Neuron (in vitro differentiated cells): ENCODE data around the gene FAM120B.
"Not testable (repeated sequence)": the region's sequence is repeated elsewhere in the genome, so short reads cannot be mapped to it uniquely, and the experiment has no call there.

Experiments
- H2AFZ ChIP-seq: one replicate; pipeline ENCODE4 v1.6.1; 2013; ENCODE audit warnings: low read depth, mild to moderate bottlenecking, inconsistent platforms, low read length, moderate library complexity
- H3K27me3 ChIP-seq: one replicate; pipeline ENCODE4 v1.6.1; 2013; ENCODE audit warnings: low read length; ENCODE audit not compliant: insufficient read depth
- H3K36me3 ChIP-seq: one replicate; pipeline ENCODE4 v1.6.1; 2013; ENCODE audit warnings: low read length; ENCODE audit not compliant: insufficient read depth
- H3K4me1 ChIP-seq: one replicate; pipeline ENCODE4 v1.6.1; 2013; ENCODE audit warnings: low read length; ENCODE audit not compliant: insufficient read depth
- H3K4me3 ChIP-seq: 2 replicates; pipeline ENCODE4 v1.5.1; 2013; ENCODE audit warnings: mild to moderate bottlenecking, low read length, moderate library complexity
- H3K9me3 ChIP-seq: one replicate; pipeline ENCODE4 v1.6.1; 2013; ENCODE audit warnings: low read length

Gene FAM120B

DNA sequence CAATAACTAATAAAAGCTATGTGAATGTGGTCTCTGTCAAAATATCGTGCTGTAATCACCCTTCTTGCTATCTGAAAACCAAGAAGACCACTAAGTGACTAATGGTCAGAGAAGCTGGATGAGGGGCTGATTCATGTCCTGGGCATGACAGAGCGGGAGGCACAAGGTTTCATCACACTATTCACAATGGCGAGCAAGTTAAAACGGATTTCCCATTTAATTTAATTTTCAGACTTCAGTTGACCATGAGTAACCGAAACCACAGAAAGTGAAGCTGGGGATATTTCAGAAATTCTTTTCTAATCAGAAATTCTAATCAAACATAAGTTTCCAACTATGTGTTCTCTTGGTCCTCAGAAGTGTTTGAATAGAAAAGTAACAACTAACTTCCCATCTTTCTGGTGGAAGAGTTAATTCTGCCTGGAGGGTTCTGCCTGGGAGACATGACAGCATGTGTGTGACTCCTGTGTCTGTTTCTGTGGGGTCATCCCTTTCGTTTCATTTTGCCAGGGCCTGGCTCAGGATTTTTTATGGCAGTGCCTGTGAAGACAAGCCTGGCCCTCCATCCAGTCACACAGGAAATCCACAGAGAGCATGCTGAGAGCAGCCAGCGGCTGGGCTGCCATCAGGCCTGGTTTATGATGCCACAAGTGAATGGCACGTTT is 98.9 kb downstream of the FAM120B start:
- Histone ChIP-seq H3K27me3 (no peaks in the 10 kb centered on the region), H2AFZ (no peak overlapping the region), H3K4me1 (peaks cover 30% of the 10 kb centered on the region), H3K36me3 (peaks cover 46% of the 10 kb centered on the region), H3K4me3 (no peak overlapping the region), H3K9me3 (peaks cover 4% of the 10 kb centered on the region)

DNA sequence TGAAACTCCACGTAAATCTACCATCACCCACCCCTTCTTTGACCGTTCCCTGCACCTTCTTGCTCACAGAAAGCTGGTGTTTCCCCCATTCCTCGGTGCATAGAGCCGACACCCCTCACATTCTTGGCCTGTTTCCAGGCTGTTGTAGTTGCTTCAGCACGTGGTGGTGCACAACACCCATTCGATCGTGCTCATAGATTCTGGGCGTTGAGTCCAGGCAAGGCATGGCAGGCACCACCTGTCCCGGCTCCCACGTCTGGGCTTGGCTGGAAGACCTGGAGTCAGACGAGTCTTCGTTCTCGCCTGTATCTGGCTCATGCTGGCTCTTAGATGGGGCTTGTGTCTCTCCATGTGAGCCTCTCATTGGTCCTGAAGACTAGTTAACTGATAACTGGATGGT is 100.6 kb downstream of the FAM120B start:
- Histone ChIP-seq H3K36me3 (peaks cover 35% of the 10 kb centered on the region), H3K27me3 (no peaks in the 10 kb centered on the region), H3K9me3 (peaks cover 4% of the 10 kb centered on the region), H3K4me1 (peaks cover 25% of the 10 kb centered on the region), H2AFZ (no peak overlapping the region), H3K4me3 (no peak overlapping the region)

DNA sequence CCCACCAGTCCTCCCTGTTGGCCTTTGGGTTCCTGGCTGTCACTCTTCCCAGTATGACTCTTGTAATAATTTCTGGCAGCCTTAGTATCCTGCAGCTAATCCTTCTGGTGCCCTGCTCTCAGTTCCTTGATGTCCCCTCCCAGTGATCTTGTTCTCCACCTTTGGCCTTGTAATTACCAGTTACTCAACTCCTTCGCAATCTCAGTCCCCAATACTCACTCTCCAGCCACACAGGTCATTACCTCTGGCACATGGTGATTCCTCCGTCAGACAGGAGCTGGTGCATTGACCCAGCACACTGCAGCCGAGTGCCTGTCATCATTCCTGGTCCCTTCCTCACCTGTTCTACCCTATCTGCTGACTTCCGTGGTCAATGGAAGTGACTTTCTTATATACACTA is 101.4 kb downstream of the FAM120B start:
- H3K4me3 ChIP-seq, result no peak overlapping the region
- H3K36me3 ChIP-seq, result peaks cover 35% of the 10 kb centered on the region
- peaks cover 4% of the 10 kb centered on the region for H3K9me3 ChIP-seq
- H3K4me1 ChIP-seq, result peaks cover 17% of the 10 kb centered on the region
- H3K27me3 ChIP-seq, result no peaks in the 10 kb centered on the region
- no peak overlapping the region for H2AFZ ChIP-seq

DNA sequence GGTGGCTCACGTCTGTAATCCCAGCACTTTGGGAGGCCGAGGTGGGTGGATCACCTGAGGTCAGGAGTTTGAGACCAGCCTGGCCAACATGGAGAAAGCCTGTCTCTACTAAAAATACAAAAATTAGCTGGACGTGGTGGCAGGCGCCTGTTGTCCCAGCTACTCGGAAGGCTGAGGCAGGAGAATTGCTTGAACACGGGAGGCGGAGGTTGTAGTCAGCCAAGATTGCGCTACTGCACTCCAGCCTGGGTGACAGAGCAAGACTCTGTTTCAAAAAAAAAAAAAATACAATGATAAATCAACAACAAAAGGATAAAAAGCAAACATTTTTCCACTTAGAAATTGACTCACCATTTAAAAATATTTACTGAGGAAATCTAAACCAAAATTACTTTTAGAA is 103.2 kb downstream of the FAM120B start:
- H3K27me3 ChIP-seq, H3K9me3 ChIP-seq, H2AFZ ChIP-seq, H3K4me3 ChIP-seq, H3K4me1 ChIP-seq: not testable (repeated sequence)
- peaks cover 30% of the 10 kb centered on the region for H3K36me3 ChIP-seq

DNA sequence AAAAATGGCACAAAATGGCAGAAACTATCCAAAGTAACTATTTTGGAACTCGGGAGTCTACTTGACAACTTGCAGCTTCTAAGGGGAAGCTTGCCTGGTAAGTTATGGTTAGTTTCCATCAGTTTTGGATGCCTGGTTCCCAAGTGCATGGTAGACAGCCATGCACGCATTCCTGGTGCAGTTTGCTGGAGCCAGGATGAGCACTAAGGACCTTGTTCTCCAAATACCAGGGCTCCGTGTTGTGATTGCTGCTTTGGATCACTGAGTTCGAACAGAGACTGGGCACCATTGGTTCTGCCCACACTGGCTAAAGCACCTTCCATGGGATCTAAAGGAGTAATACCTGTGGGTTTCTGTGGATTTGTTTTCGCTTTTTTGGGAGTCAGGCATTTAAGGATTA is 103.7 kb downstream of the FAM120B start:
- no peaks in the 10 kb centered on the region for H3K27me3 ChIP-seq
- peaks cover 6% of the 10 kb centered on the region for H3K9me3 ChIP-seq
- H2AFZ ChIP-seq, result no peak overlapping the region
- peaks cover 25% of the 10 kb centered on the region for H3K36me3 ChIP-seq
- no peaks in the 10 kb centered on the region for H3K4me1 ChIP-seq
- H3K4me3 ChIP-seq, result no peak overlapping the region

DNA sequence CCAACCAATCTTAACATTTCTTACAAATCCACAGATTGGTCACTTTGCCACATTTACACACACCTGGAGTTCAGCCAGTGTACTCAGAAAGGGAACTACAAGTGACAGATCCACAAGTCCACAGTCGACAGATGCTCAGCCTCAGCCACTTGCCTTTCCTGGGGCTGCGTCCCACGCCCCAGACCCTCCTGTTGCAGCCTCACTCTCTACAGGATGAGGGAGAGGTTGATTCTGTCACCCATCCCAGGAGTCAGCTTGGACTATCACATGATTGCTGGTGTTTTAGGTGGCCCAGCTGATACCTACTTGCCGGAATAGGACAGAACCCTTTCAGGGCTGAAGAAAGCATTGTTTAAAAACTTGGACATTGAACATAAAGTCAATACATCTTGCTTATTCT is 108.8 kb downstream of the FAM120B start:
- no peak overlapping the region for H3K4me3 ChIP-seq
- no peaks in the 10 kb centered on the region for H3K27me3 ChIP-seq
- H3K4me1 ChIP-seq, result peaks cover 7% of the 10 kb centered on the region
- H3K9me3 ChIP-seq, result peaks cover 4% of the 10 kb centered on the region
- no peaks in the 10 kb centered on the region for H3K36me3 ChIP-seq
- H2AFZ ChIP-seq, result no peak overlapping the region

DNA sequence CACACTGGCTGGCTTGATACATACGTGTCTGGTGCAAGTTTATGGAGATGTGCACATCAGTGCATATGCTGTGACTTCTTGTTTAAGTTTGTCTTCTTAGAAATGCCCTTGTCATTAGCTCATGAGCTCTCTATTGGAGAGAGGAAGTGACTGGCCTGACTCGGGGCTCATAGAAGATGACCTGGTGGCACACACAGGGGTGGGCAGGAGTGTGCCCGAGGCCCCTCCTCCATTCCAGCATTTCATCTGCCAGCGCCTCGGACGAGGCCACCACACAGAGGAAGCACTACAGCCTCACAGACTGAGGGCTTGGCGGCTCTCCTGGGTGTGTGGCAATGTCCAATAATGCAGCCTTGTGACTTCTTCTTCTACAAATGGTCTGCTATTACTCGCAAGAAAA is 109.7 kb downstream of the FAM120B start:
- Histone ChIP-seq H3K36me3 (no peaks in the 10 kb centered on the region), H3K9me3 (peaks cover 4% of the 10 kb centered on the region), H2AFZ (no peak overlapping the region), H3K4me1 (peaks cover 7% of the 10 kb centered on the region), H3K27me3 (no peaks in the 10 kb centered on the region), H3K4me3 (no peak overlapping the region)

DNA sequence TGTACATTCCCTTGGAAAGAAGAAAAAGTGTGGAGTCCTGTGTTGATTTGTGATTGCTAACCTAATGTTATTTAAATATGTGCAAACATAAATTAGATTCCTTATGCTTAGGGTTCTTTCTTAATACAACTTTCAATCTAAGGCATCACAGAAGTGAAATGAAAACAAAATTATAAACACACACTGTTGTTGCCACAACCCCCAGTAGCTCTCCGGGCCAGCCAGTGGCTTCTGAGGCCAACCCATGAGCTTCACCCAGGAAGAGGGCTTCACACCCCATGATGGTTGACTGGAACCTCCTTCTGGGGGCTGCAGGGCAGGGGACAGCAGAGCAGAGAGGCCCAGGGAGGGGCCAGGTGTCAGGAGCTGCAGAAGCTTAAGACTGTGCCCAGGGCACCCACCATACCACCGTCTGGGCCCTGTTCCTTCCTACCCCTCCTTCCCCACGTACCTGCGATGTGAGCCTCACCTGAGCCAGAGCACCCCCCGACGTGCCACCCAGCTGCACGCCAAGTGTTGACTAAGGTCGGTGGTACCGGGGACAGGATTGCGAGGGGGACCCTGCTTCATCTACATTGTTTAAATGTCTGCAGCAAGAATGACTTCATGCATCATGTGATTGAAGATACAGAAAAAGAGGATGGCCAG is 110.5 kb downstream of the FAM120B start:
- Histone ChIP-seq H3K27me3 (no peaks in the 10 kb centered on the region), H2AFZ (no peak overlapping the region), H3K4me3 (no peak overlapping the region), H3K36me3 (no peaks in the 10 kb centered on the region), H3K4me1 (peaks cover 7% of the 10 kb centered on the region), H3K9me3 (peaks cover 6% of the 10 kb centered on the region)

DNA sequence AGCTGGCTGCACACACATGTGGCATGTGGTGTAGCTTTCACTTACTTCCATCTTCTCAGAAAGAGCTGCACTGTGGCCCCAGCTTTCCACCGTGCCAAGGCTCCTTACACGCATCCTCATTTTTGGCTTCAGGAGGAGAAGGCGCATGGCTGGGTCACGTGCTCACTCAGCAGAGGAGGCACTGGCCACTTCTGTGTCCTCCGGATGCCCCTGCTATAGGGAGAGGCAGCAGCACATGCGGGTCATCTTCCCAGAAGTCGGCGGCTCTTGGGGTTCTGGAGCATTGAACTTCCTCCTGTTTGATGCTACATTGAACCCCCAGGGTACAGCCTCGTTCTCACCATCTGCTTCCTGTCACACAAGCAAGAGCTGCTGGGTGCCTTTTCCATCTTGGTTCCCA is 111.3 kb downstream of the FAM120B start:
- no peaks in the 10 kb centered on the region for H3K27me3 ChIP-seq
- no peak overlapping the region for H2AFZ ChIP-seq
- no peaks in the 10 kb centered on the region for H3K36me3 ChIP-seq

DNA sequence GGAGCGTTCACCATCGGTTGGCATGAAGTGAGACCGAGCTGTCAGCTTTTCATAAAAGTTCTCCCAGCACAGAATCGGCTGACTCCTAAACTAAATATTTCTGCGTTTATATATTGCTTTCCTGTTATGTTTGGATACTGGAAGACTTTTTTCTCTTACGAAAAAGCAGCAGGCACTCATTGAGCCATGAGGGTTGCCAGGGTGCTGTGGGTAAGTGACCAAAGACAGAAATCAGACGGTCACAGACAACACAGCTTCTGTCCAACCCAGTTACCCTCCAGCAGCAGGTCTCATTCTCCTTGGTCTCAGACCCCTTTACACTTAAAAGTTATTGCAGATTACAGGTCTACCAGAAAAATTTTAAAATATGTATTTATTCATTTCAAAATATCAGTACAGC is 113.7 kb downstream of the FAM120B start:
- no peaks in the 10 kb centered on the region for H3K36me3 ChIP-seq
- peaks cover 4% of the 10 kb centered on the region for H3K9me3 ChIP-seq
- H2AFZ ChIP-seq, result no peak overlapping the region
- no peaks in the 10 kb centered on the region for H3K27me3 ChIP-seq
- H3K4me3 ChIP-seq, result no peak overlapping the region
- H3K4me1 ChIP-seq, result peaks cover 7% of the 10 kb centered on the region

More for the DNA sequence above, 111.3 kb downstream of the FAM120B start:
- Histone ChIP-seq H3K4me1 (peaks cover 7% of the 10 kb centered on the region), H3K4me3 (no peak overlapping the region), H3K9me3 (peaks cover 6% of the 10 kb centered on the region)

DNA sequence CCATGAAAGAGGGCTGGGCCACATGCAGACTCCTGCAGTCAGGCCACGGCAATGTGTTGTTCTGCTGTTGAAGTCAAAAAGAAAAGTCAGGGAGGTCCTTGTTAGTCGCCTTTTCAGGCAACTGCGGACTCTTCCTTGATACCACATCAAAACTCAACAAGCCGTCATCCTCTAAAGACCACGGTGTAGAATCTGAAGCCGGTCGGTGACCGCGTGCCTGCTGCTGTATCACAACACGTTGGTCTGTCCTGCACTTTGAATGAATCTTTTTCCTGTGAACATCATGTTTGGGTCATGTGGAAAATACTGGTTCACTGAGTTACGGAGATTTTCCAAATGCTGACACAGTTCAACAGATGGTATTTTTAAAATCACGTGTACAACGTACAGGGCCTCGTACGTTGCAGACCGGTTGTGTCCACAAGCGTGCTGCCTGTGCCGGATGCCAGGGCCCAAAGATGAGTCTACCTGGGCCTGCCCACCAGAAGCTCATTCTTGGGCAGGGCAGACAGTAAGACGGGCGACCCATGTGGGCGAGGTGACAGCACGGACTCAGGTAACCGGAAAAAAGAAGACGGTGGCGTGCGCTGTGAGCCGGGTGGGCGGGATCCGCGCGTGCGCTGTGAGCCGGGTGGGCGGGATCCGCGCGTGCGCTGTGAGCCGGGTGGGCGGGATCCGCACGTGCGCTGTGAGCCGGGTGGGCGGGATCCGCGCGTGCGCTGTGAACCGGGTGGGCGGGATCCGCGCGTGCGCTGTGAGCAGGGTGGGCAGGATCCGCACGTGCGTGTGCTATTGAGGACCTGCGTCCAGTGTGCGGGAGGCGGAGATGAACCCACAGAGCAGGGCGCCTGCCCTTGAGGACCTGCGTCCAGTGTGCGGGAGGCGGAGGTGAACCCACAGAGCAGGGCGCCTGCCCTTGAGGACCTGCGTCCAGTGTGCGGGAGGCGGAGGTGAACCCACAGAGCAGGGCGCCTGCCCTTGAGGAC is 114.5 kb downstream of the FAM120B start:
- H3K36me3 ChIP-seq, result no peaks in the 10 kb centered on the region

DNA sequence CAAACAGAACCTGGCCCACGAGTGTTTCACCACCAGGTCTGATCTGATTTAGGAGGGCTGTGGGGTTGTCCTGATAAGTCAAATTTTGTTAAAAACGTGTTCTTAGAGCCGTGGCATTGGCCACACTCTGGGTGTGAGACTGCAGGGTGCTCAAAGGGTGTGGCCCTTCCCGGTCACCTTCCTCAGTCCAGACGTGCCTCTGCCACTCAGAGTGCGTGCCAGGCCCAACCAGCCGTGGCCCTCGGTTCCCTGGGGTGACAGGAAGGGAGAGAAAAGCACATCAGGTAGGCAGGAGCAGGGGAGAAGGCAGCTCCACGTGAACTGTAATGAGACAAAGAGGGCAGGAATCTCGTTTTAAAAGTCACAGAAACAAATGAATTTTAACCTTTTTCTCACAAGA is 115.4 kb downstream of the FAM120B start:
- H3K4me3 ChIP-seq, result no peak overlapping the region
- H3K4me1 ChIP-seq, result peaks cover 15% of the 10 kb centered on the region
- no peak overlapping the region for H2AFZ ChIP-seq
- no peaks in the 10 kb centered on the region for H3K27me3 ChIP-seq
- H3K9me3 ChIP-seq, result peaks cover 4% of the 10 kb centered on the region
- H3K36me3 ChIP-seq, result no peaks in the 10 kb centered on the region

More for the DNA sequence above, 114.5 kb downstream of the FAM120B start:
- H3K4me1 ChIP-seq, result peaks cover 7% of the 10 kb centered on the region
- H3K9me3 ChIP-seq, result peaks cover 4% of the 10 kb centered on the region
- H2AFZ ChIP-seq, result no peak overlapping the region
- H3K4me3 ChIP-seq, result no peak overlapping the region
- no peaks in the 10 kb centered on the region for H3K27me3 ChIP-seq

DNA sequence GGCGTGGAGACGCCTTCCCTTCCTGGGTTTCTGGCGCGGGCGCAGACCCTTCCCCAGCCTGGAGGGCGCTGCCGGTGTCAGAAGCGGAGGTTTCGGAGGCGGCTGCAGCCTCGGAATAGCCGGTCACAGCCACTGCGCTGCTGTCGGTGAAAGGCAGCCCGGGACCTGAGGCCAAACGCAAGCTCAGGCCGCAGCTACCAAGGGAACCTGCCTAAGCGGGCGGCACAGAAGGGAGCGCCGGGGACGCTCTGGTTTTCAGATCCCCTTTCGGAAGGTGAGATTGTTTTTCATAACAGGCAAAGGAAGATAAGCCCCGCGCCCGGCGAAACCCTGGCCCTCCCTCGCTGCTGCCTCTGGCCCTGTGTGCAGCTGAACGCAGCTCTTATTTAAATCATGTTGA is 116.5 kb downstream of the FAM120B start:
- Histone ChIP-seq H3K4me1 (peaks cover 19% of the 10 kb centered on the region), H3K9me3 (peaks cover 4% of the 10 kb centered on the region), H3K4me3 (no peak overlapping the region), H3K36me3 (no peaks in the 10 kb centered on the region), H3K27me3 (no peaks in the 10 kb centered on the region), H2AFZ (no peak overlapping the region)
